SK-N-SH (cell line): ENCODE measurements around the gene IGHMBP2. TPM values are rescaled to one million over a fixed set of nuclear protein-coding genes. Genes with fewer than 3 reads are reported as not detected.

Experiments
- CTCF ChIA-PET: fragments of 300-600, 350-600 bp; formaldehyde crosslinking; extraction: SDS; loops from one replicate; lab custom pipeline; 2021; lab: Yijun Ruan, JAX
- POLR2A ChIA-PET: fragments of 350-600 bp; sonication (Branson Sonifier 250); formaldehyde crosslinking; extraction: SDS; loops from one replicate; lab custom pipeline; 2020; ENCODE audit warnings: antibody characterized with exemption, inconsistent platforms; lab: Yijun Ruan, JAX
- DNase-seq: peaks from one replicate; pipeline ENCODE4 v3.0.0; 2012
- H2AFZ ChIP-seq: fragments of 200-600 bp; sonication (generic); 2 replicates; pipeline ENCODE4 v1.8.1; 2016; ENCODE audit warnings: antibody characterized with exemption, mild to moderate bottlenecking, low read depth
- H3F3A ChIP-seq: fragments of 200-600 bp; sonication (generic); replicated peaks from 2 replicates; pipeline ENCODE3; 2016; ENCODE audit warnings: antibody characterized with exemption, mild to moderate bottlenecking; ENCODE audit not compliant: insufficient read depth
- H3K27ac ChIP-seq, 2 experiments: fragments of 200-500 bp in 1 of 2; fragments of 200-600 bp in 1 of 2; sonication (Bioruptor generic) in 1 of 2; sonication (generic), shearing (Covaris generic) in 1 of 2; 2 replicates each; pipeline versions ENCODE4 v1.5.1 to v1.6.1; 2014 to 2016; ENCODE audit warnings: low read depth in 2 of 2, inconsistent platforms in 1 of 2, low read length in 1 of 2, mild to moderate bottlenecking in 1 of 2, mixed read lengths in 1 of 2
- H3K27me3 ChIP-seq: fragments of 200-600 bp; sonication (generic), shearing (Covaris generic); 2 replicates; pipeline ENCODE4 v1.6.1; 2016; ENCODE audit warnings: mixed run types; ENCODE audit not compliant: insufficient read depth
- H3K36me3 ChIP-seq, 2 experiments: fragments of 200-500 bp in 1 of 2; fragments of 200-600 bp in 1 of 2; sonication (Bioruptor generic) in 1 of 2; sonication (generic) in 1 of 2; replicated peaks in 1 of 2; 2 replicates each; pipeline versions ENCODE3 to v1.5.1; 2014 to 2016; ENCODE audit warnings: low read length in 1 of 2, mild to moderate bottlenecking in 1 of 2; ENCODE audit not compliant: insufficient read depth in 2 of 2, control insufficient read depth in 1 of 2
- H3K4me1 ChIP-seq, 2 experiments: fragments of 200-500 bp in 1 of 2; fragments of 200-600 bp in 1 of 2; sonication (Bioruptor generic) in 1 of 2; sonication (generic), shearing (Covaris generic) in 1 of 2; 2 replicates each; pipeline versions ENCODE4 v1.5.1 to v1.6.1; 2014 to 2016; ENCODE audit warnings: low read depth in 1 of 2, low read length in 1 of 2, mixed run types in 1 of 2; ENCODE audit not compliant: insufficient read depth in 2 of 2, control insufficient read depth in 1 of 2
- H3K4me2 ChIP-seq: fragments of 200-600 bp; sonication (generic), shearing (Covaris generic); 2 replicates; pipeline ENCODE4 v1.6.1; 2017; ENCODE audit warnings: mixed run types
- H3K4me3 ChIP-seq, 2 experiments: fragments of 200-500 bp in 1 of 2; fragments of 200-600 bp in 1 of 2; sonication (Bioruptor generic) in 1 of 2; sonication (generic), shearing (Covaris generic) in 1 of 2; 2 replicates each; pipeline versions ENCODE4 v1.5.1 to v1.8.1; 2014 to 2016; ENCODE audit warnings: low read depth in 2 of 2, inconsistent platforms in 1 of 2, low read length in 1 of 2, mild to moderate bottlenecking in 1 of 2, mixed read lengths in 1 of 2, moderate library complexity in 1 of 2
- H3K79me2 ChIP-seq: fragments of 200-600 bp; sonication (generic); 2 replicates; pipeline ENCODE4 v1.8.1; 2017; ENCODE audit warnings: mild to moderate bottlenecking; ENCODE audit not compliant: insufficient read depth
- H3K9ac ChIP-seq: fragments of 200-600 bp; sonication (generic); 2 replicates; pipeline ENCODE4 v1.6.1; 2017; ENCODE audit warnings: mixed run types
- H3K9me2 ChIP-seq: fragments of 200-600 bp; sonication (generic); 2 replicates; pipeline ENCODE4 v1.6.1; 2017; ENCODE audit warnings: mixed run types
- H3K9me3 ChIP-seq: fragments of 200-600 bp; sonication (generic); 2 replicates; pipeline ENCODE4 v1.6.1; 2017; ENCODE audit warnings: mixed run types, mild to moderate bottlenecking, moderate library complexity
- H4K20me1 ChIP-seq: fragments of 200-600 bp; sonication (generic); 2 replicates; pipeline ENCODE4 v1.6.1; 2017; ENCODE audit warnings: mild to moderate bottlenecking, mixed run types; ENCODE audit not compliant: insufficient read depth
- CHD2 ChIP-seq: fragments of 150-350 bp; IDR thresholded peaks from 2 replicates; pipeline ENCODE4 v1.6.1; 2018; ENCODE audit warnings: low read length; ENCODE audit not compliant: partially characterized antibody
- ELF1 ChIP-seq: IDR thresholded peaks from 2 replicates; pipeline ENCODE4 v1.4.0; 2012
- EZH2phosphoT487 ChIP-seq: fragments of 200-600 bp; sonication (generic); IDR thresholded peaks from 2 replicates; pipeline ENCODE4 v1.6.1; 2017; ENCODE audit warnings: low read depth, mixed run types, mild to moderate bottlenecking, antibody characterized with exemption, moderate library complexity, borderline replicate concordance
- FOXJ3 ChIP-seq: sonication (generic); formaldehyde crosslinking; IDR thresholded peaks from 2 replicates; pipeline ENCODE4 v1.5.1; 2020; ENCODE audit warnings: mild to moderate bottlenecking, missing genetic modification reagents
- FOXM1 ChIP-seq: IDR thresholded peaks from 2 replicates; pipeline ENCODE4 v1.4.0; 2012; ENCODE audit warnings: low read depth, mild to moderate bottlenecking
- GABPA ChIP-seq: IDR thresholded peaks from 2 replicates; pipeline ENCODE4 v1.4.0; 2012; ENCODE audit warnings: low read depth, mild to moderate bottlenecking
- IRF3 ChIP-seq: fragments of 150-350 bp; IDR thresholded peaks from 2 replicates; pipeline ENCODE4 v1.6.1; 2016; ENCODE audit warnings: mild to moderate bottlenecking, low read depth, low read length
- MAX ChIP-seq: IDR thresholded peaks from 2 replicates; pipeline ENCODE4 v1.4.0; 2012; ENCODE audit warnings: low read depth
- MEF2A ChIP-seq: IDR thresholded peaks from 2 replicates; pipeline ENCODE4 v1.4.0; 2012; ENCODE audit warnings: low read depth, borderline replicate concordance
- NFIC ChIP-seq: IDR thresholded peaks from 2 replicates; pipeline ENCODE4 v1.4.0; 2012; ENCODE audit warnings: borderline replicate concordance
- NRF1 ChIP-seq: IDR thresholded peaks from 2 replicates; pipeline ENCODE4 v1.6.1; 2012; ENCODE audit warnings: low read depth, mild to moderate bottlenecking, low read length
- PBX3 ChIP-seq: IDR thresholded peaks from 2 replicates; pipeline ENCODE4; 2012
- POLR2AphosphoS5 ChIP-seq: IDR thresholded peaks from 2 replicates; pipeline ENCODE4 v1.6.1; 2012; ENCODE audit warnings: low read depth, low read length
- RAD21 ChIP-seq: IDR thresholded peaks from 2 replicates; pipeline ENCODE4 v1.6.1; 2012; ENCODE audit warnings: mild to moderate bottlenecking, low read length
- RFX5 ChIP-seq: IDR thresholded peaks from 2 replicates; pipeline ENCODE4 v1.6.1; 2012; ENCODE audit warnings: mild to moderate bottlenecking, improper control_type of control experiment, low read length
- RXRA ChIP-seq: IDR thresholded peaks from 2 replicates; pipeline ENCODE4 v1.4.0; 2012; ENCODE audit warnings: low read depth, mild to moderate bottlenecking, borderline replicate concordance
- SIN3A ChIP-seq: IDR thresholded peaks from 2 replicates; pipeline ENCODE4 v1.6.1; 2012; ENCODE audit warnings: low read depth, mild to moderate bottlenecking, low read length, moderate library complexity, borderline replicate concordance
- SMC3 ChIP-seq: IDR thresholded peaks from 2 replicates; pipeline ENCODE4 v1.6.1; 2012; ENCODE audit warnings: low read depth, low read length, improper control_type of control experiment
- TCF12 ChIP-seq: IDR thresholded peaks from 2 replicates; pipeline ENCODE4 v1.4.0; 2012
- TEAD4 ChIP-seq: IDR thresholded peaks from 2 replicates; pipeline ENCODE4 v1.4.0; 2012; ENCODE audit warnings: mild to moderate bottlenecking, borderline replicate concordance; ENCODE audit not compliant: insufficient read depth
- USF2 ChIP-seq: fragments of 150-350 bp; IDR thresholded peaks from 2 replicates; pipeline ENCODE4 v1.6.1; 2017; ENCODE audit warnings: antibody characterized with exemption, low read length, low read depth, borderline replicate concordance
- WGBS: methylation state at CpG from one replicate; pipeline ENCODE4 v1.1.6; 2017; ENCODE audit warnings: low lambda C conversion rate; 5-methylcytosine and 5-hydroxymethylcytosine counted together
- polyA plus RNA-seq, 3 experiments: library from polyadenylated mRNA; depleted of rRNA; stranded (reverse); fragments of >200 nt; gene quantifications; 2 replicates each; pipeline ENCODE4 v1.2.3, GENCODE V29; 2012

Gene IGHMBP2
- polyA plus RNA-seq, 1 of the 3 experiments (the other 2 are of a cell fraction) = 9.0 TPM

GRCh38 chr11:68935516-68936357 is 32.0 kb downstream of the IGHMBP2 start (continued):
- TF ChIP-seq USF2 (no peak), IRF3 (no peak), SMC3 (no peak)

- no peak overlapping the region for H3K4me2 ChIP-seq
Measured at GRCh38 chr11:68936358-68936636, 32.6 kb downstream of the IGHMBP2 start.

More at GRCh38 chr11:68936358-68936636, 32.6 kb downstream of the IGHMBP2 start:
- Histone ChIP-seq H2AFZ (no peak overlapping the region), H3K36me3 (peaks cover 0 to 56% of the 10 kb centered on the region in 2 experiments), H4K20me1 (no peaks in the 10 kb centered on the region), H3K4me3 (no peak overlapping the region), H3K27me3 (no peaks in the 10 kb centered on the region), H3K9me2 (no peaks in the 10 kb centered on the region), H3K27ac (no peak overlapping the region), H3K9ac (no peak overlapping the region), H3F3A (no peaks in the 10 kb centered on the region), H3K9me3 (no peaks in the 10 kb centered on the region), H3K4me1 (no peaks in the 10 kb centered on the region), H3K79me2 (no peaks in the 10 kb centered on the region)
- ChIA-PET POLR2A (no interaction called here), CTCF (no interaction called here)
- DNase-seq = no peak
- WGBS = 94% methylated on average over 10 of the region's 10 CpGs
- no peak for TF ChIP-seq MEF2A
- no peak for TF ChIP-seq NRF1
- no peak for TF ChIP-seq TCF12
- TF ChIP-seq NFIC = no peak
- no peak for TF ChIP-seq SIN3A
- TF ChIP-seq PBX3 = no peak
- no peak for TF ChIP-seq ELF1
- no peak for TF ChIP-seq RAD21
- no peak for TF ChIP-seq IRF3
- TF ChIP-seq CHD2 = no peak
- no peak for TF ChIP-seq EZH2phosphoT487
- no peak for TF ChIP-seq MAX
- TF ChIP-seq FOXM1 = no peak
- TF ChIP-seq GABPA = no peak
- no peak for TF ChIP-seq TEAD4
- no peak for TF ChIP-seq FOXJ3
- TF ChIP-seq POLR2AphosphoS5 = no peak
- TF ChIP-seq RFX5 = no peak
- TF ChIP-seq RXRA = no peak
- TF ChIP-seq, all 33 proteins: peak for 0
